GM21576 (cell line): ENCODE data around the gene ATP5IF1.

ENCODE experiments used
- ATAC-seq: cut with Tn5 transposase; IDR thresholded peaks from one replicate; pipeline ENCODE4 v1.9.1; 2021; ENCODE audit warnings: mild to moderate bottlenecking, moderate library complexity; ENCODE audit not compliant: unreplicated experiment

ATP5IF1 gene

DNA sequence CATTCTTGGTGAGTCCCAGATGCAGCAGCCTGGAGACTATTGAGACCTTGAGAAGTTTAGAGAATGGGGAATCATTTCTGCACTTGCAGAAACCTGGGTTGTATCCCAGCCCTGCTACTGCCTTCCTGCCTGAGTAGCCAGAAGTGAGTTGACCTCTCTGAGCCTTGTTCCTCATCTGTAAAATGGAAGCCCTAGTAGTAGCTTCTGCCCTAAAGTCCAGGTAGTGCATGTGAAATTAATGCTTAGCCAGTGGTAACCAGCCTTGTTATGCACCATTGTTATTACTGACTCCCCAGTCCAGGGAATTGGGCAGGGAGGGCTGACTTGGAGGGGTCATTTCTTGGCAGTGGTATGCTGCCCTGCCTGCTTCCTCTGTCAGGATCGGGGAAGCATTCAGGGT is 29.0 kb downstream of the ATP5IF1 start:
- no peak for ATAC-seq

DNA sequence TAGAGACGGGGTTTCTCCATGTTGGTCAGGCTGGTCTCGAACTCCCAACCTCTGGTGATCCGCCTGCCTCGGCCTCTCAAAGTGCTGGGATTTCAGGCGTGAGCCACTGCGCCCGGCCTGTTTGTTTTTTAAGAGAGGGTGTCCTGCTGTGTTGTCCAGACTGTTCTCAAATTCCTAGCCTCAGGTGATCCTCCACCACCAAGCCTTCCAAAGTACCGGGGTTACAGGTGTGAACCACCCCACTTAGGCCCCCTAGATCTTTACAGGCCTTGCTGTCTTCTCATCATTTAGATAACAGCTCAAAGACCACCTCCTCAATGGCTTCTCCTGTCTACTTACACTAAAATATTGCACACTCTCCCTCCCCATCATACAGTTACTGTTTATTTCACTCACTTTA is 29.7 kb downstream of the ATP5IF1 start:
- ATAC-seq: no peak

DNA sequence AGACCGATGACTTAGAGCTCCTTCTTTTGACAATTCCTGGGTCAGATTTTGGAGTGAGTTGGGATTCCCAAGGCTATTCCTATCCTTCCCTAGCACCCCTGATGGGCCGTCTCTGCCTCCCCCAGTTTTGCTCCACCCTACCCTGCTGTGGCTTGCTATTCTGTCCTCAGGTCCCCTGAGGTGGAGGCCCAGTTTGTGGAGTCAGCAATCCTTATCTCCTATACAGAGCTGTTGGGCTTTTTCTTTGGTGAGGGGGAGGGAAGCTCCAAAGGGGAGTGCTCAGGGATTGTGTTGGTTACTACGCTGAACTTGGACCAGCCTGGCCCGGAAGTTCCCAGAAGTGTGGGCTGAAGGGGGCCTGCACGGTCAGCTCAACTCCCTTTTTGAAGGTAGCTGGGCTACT is 31.0 kb downstream of the ATP5IF1 start:
- ATAC-seq: no peak

DNA sequence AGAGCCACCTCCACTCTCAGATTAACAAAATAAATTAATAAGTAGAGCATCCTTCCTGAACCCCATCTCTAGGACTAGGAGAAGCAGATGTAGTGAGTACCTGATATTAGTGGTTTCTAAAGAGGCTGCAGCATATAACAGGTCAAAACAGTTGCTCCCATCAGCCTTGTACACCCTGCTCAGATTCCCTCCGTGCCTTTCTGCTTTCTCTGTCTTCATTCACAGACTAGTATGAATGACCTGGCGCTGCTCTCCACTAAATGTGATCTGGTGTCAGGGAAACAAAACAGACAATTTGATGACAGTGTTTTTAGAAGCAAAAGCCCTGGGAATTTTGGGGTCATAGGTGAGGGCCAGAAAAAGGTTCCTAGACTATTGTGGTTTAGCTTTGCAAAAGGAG is 31.7 kb downstream of the ATP5IF1 start:
- ATAC-seq: no peak

GRCh38 chr1:28269529-28269928 is 33.6 kb downstream of the ATP5IF1 start:
- ATAC-seq: no peak

- ATAC-seq: no peak
Measured at GRCh38 chr1:28272215-28272852, 36.4 kb downstream of the ATP5IF1 start.

DNA sequence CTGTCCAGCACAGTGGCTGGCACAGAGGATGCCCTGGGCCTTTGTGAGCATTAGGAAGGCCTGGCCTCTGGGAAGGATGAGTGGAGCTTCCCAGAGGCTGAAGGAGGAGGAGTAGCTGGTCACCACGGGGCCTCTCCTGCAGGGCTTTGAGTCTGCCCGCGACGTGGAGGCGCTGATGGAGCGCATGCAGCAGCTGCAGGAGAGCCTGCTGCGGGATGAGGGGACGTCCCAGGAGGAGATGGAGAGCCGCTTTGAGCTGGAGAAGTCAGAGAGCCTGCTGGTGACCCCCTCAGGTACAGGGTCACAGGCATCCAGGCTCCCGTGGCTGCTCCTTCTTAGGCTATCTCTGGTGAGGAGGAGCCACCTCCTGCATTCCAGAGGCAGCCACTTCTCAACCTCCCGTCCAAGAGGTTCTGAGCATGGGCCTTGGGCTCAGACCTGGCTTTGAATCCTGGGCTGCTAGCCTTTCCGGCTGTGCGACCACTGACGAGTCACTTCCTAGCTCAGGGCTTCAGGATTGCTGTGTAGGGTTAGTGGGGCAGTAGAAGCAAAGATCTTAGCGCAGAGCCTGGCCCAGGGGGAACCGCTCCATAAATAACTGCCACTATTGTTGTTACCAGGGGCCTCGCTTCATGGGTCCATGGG is 37.4 kb downstream of the ATP5IF1 start:
- ATAC-seq: no peak

DNA sequence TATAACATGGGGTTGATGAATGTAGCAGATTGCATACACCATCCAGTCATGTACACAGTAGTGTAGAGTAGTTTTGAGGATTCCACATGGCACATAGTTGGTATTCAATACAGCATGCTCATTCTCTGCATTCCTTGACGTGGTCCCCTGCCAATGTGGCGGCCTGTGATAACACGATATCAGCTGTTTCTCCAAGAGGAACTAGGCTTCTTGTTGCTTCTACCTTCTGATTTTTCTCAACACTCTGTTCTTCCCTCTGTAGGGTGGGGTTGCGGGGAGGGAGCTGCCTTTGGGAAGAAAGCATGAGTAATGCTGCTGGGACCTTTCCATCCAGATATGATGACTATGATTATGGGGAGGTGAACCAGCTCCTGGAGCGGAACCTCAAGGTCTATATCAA is 42.8 kb downstream of the ATP5IF1 start:
- ATAC-seq: no peak

- ATAC-seq: no peak
Measured at GRCh38 chr1:28279721-28280120, 43.8 kb downstream of the ATP5IF1 start.

GRCh38 chr1:28280501-28280900 is 44.6 kb downstream of the ATP5IF1 start:
- ATAC-seq: no peak

DNA sequence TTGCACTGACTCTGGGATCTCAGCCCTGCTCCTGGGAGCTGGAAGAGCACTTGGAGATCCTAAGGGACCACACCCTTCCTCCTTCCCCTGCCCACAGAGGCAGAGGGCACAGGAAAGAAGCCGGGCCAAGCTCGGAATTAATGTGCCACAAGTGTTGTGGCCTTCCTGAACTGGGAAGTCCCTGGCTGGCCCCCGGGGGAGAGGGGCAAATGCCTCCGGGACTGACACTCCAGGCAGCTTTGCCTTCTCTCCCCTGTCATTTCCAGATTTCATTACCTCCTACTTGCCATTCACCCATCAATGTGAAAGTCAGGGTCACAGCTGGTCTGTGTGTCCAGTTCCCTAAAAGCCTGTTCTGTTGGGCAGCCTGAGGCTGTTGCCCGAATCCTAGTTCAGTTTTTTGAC is 45.1 kb downstream of the ATP5IF1 start:
- no peak for ATAC-seq

DNA sequence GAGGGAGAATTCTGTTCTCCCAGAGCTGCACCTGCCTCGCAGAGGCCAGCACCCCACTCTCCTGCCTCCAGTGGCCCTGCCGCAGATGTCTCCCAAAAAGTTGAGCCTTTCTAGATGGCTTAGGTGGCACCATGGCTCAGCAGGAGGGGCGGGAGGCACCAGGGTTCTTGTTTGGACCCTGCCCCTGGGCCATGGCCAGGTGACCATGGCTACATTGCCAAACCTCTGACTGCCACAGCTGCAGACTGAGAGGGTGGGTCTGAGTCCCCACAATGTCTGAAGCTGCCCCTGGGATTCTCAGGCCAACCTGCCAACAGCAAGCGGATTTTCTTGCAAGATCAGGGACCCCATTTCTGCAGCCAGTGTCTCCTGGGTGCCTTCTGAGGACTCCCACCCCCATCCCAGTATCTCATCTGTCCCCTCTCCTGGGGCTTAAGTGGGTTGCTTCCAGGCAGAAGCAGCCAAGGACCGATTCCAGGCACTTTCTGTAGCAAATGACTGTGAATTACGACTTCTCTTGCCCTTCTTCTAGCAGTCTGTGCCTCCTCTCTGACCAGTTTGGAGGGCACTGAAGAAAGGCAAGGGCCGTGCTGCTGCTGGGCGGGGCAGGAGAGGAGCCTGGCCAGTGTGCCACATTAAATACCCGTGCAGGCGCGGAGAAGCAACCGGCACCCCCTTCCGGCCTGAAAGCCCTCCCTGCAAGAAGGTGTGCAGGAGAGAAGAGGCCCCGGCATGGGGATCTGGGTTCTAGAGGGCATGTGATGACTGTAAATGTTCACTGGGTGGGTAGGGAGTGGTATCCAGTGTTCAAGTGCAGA is 45.9 kb downstream of the ATP5IF1 start:
- ATAC-seq: no peak

DNA sequence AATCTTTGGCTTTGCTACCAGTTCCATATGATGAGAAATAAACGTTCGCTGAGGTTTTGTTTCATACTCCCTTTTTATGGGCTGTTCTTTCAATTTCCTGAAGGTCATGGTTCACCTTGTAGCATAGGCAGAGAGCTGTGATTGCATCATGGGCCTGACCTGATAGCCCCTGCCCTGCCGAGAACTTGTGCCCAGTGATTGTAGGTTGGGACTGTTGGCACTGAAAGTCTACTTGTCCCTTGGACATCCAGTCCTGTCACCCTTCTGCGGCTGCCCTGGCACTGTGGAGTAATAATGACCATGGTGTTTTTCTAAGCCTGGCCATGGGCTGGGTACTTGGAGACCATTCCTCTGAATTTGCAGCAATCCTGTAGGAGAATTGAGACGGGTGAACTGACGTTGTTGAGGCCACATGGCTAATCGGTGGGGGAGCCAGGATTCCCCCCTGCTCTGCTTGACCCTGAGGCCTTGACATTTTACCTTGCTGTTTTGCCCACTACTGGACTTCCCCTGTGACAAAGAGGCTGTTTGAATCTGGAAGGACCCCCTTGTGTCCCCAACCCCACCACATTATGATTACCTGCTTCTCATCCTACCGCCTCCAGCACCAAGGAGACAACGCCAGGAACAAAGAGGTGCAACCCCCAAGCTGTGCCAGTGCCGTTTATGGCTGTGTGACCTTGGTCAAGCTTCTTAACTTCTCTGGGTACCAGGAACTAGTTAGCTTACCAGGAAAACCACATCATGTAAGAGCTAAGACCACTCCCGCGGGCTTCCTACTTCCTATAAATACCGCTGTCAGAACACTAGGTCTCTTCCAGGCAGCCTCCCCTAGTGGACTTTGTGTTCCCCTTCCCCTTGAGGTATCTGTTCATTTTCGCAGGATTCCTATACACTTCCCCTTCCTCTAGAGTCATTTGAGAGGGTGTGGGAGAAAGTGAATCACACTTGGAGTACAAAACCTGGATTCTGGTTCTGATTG is 46.8 kb downstream of the ATP5IF1 start:
- no peak for ATAC-seq

DNA sequence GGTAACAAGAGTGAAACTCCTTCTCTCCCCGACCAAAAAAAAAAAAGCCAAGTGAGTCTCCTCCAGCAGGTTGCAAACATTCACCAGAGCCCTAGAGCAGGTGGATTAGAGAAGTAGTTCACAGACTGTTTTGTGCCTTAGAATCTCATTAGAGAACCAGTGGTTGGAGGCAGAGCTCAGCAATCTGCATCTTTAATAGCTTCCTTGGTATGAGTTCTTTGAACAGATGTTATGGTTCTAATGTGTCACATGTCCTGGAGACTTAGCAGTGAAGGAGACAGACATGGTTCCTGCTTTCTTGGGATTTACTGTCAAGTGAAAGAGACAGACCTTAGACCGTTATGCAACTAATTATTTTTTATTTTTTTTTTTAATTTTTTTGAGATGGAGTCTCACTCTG is 50.2 kb downstream of the ATP5IF1 start:
- no peak for ATAC-seq
